GM18520 (cell line): ENCODE results near the gene NOTCH3.

Source experiments
- ATAC-seq: cut with Tn5 transposase; IDR thresholded peaks from one replicate; pipeline ENCODE4 v1.9.1; 2021; ENCODE audit not compliant: unreplicated experiment

Gene NOTCH3

DNA sequence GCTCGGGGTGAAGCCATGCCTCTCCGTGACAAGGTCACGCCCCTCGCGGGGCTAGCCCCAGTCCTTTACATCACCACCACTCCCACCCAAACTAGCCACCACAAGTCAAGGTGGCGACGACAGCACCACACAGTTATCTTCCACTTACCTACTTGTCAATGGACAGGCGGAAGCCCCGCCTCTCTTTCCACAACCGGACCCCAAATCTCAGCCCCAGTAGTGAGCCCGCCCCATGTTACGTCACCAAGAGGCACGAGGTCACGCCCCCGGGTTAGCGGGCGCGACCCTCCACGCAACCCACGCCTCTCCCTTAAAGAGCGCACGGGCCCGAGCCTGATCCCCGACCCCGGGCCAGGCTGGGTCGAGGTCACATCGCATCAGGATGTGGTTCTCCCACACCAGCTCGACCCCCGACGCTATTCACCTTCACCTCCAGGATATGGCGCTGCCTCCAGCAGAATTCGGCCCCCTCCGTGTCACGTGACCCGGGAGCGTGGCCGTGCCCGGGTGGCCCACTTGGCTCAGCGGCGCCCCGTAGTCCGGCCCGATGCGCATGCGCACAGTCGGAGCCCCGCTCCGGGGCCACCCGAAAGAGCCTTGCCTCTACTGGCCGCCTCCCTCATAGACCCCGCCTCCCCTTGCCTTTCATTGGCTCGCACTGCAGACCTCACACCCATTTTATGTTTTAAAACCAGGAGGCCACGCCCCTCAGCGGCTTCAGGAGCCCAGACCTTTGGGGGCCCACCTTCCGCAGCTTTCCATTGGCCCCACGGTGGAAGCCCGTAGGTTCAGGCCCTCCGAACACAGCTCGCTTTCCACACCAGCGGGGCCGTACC is 75.3 kb downstream of the NOTCH3 start:
- ATAC-seq, result peak; percentile 83

DNA sequence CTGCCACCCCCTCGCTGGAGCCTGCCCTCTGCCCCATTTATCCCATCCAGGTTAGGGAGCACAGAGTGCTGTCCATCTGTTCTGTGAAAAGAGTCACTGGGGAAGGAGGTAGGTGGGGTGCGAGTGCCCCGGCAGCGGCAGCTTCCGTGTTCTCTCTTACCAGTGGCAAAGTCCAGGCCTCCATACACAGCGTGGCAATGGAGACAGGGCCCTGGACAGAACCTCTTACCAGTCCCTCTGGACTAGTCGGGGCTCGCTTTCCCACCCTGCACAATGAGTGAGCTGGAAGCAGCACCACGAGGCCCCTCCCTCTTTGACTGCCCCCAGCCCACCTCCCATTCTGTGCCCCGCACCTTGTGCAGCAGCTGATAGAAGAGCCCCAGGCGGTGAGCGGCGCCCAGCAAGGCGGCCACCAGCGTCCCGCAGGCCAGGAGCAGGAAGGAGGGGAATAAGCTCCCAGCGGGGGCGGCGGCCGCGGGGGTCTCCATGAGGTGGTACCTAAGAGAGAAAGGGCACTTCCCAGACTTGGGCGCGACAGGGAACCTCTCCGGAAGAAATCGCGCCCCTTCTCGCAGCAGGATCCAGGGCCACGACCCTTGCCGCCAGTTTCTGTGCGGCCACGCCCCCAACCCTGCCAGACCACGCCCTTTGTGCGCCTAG is 76.1 kb downstream of the NOTCH3 start:
- ATAC-seq, result no peak

- ATAC-seq, result no peak
Measured at GRCh38 chr19:15123900-15124299, 76.9 kb downstream of the NOTCH3 start.

DNA sequence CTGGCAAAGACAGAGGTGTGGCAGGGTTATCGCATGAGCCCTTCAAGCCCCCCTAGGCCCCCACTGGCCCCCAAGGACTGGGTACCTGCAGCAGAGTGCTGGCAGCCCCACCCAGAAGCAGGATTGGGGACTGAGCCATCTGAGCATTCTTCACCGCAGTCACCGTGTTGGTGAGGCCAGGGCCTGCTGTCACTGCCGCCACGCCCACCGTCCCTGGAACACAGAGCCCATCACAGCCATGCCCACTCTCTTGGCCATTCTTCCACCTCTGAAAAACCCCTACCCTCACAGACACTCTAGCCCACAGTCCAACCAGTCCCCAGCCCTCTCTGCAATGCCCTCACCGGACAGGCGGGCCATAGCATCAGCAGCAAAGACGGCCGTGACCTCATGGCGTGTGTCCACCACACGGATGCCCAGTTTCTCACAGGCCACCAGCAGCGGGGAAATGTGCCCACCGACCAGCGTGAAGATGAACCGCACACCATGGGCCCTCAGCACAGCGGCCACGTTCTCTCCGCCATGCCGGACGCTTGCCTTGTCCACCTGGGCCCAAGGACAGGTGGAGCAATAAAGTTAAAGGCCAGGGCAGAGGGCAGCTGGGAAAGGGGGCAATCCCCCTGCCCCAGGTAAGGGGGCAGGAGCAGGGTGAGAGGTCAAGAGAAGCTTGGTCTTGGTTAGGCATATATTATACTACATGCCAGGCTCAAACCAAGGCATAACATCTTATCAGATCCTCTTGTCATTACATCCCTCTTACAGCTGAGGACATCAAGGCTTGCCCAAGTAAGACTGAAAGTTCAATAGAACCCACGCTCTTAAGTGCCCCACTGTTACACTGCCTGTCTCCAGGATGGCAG is 77.5 kb downstream of the NOTCH3 start:
- ATAC-seq, result no peak

GRCh38 chr19:15122331-15123030 is 78.3 kb downstream of the NOTCH3 start:
- no peak for ATAC-seq

GRCh38 chr19:15120135-15121026 is 80.4 kb downstream of the NOTCH3 start:
- ATAC-seq, result no peak

DNA sequence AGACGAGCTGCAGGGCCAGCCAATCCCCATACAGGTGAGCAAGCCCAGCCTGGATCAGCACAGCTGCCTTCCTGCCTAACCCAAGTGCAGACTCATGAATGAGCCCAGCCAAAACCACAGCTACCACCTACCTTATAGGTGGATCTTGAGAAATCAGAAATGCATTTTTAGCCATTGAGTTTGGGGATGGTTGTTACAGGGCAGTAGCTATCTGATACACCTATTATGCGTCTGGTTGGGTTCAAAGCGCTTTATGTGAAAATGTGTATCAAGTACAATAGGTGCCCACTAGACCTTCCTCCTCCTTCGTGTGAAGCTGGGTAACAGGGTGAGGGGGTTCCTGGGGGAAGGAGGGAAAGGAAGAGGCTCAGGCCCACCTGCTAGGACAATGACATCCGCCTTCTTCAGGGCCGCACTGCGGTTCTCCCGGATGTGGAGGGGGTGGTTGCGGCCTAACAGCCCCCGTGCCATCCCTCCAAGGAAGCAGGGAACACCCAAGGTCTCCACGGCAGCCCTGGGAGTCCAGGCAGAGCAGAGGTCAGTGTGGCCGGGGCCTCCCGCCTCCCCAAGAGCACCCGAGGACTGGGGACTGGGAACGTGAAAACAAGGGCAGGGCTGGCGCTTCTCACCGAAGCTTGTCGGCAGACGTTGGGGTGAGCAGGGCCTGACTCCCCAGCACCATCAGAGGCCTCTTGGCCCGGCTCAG is 81.9 kb downstream of the NOTCH3 start:
- ATAC-seq, result no peak

DNA sequence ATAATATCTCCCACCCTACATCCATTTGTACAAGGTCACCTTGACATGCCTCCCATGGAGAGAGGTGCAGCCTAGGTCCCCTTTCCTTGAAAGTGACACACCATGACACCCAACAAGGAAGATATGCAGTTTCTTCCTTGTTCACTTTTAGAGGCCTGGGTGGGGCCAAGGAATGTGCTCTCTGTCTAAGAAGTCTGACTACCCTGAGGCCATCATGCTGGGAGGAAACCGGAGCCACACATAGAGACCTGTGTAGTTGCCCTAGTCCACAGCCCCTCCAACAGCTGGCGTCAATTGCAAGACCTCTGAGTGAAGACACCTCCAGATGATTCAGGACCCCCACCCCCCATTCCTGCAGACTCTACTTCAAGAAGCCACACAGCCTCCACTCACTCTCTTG is 82.5 kb downstream of the NOTCH3 start:
- ATAC-seq, result no peak

DNA sequence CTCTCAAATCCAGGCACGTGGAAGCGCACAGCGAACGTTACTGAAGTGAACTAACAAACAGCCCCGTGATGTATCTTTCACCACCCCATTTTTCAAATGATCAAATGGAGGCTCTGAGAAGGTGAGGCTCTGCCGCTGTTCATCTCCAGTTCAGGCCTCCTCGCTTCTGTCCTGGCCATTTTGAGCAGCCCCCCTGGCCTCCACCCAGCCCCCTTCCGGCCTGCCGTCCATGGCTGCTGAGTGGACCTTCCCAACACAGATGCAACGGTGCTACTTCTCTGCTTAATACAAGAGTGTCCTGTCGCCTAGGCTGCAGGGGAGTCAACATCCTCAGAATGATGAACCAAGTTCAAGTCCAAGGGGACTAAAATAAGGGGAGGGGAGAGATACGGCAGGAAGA is 83.9 kb downstream of the NOTCH3 start:
- no peak for ATAC-seq

DNA sequence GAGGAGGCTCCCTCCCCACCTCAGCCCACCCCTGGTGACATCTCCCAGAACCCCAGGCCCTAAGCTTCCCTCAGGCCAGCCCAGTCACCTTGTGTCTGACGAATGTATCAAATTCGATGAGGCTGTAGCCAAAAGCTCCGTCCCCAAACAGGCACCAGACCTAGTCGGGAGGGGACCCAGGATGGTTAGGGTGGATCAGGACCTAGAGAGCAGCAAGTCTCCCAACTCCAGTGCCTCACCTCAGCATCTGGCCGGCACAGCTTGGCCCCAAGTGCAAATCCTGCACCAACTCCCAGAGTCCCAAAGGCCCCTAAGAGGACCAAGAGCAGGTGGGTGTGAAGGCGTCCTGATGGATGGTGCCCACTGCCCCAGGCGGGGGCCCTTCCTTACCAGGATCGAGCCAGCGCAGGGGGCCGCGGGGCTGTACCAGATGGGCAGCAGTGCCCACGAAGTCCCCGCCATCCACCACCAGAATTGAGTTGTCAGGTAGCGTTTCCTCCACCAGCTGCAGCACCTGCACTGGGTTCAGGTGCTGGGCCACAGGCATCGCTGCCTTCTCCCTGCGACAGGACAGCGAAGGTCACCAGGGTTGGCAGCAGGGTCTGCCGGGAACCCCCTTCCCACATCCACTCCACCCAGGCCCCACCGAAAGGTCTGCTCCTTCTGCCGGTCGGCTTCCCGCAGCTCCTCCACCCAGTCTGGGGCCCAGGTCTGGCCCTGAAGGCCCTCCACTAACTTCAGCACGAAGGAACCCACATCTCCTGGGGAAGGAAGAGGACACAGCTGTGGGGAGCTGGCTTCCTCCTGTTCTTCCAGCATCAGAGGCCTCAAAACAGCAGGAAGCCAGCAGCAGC is 84.8 kb downstream of the NOTCH3 start:
- no peak for ATAC-seq

- no peak for ATAC-seq
Measured at GRCh38 chr19:15115080-15115479, 85.7 kb downstream of the NOTCH3 start.

- ATAC-seq, result no peak
Measured at GRCh38 chr19:15114153-15114540, 86.6 kb downstream of the NOTCH3 start.

GRCh38 chr19:15113245-15114152 is 87.3 kb downstream of the NOTCH3 start:
- no peak for ATAC-seq

DNA sequence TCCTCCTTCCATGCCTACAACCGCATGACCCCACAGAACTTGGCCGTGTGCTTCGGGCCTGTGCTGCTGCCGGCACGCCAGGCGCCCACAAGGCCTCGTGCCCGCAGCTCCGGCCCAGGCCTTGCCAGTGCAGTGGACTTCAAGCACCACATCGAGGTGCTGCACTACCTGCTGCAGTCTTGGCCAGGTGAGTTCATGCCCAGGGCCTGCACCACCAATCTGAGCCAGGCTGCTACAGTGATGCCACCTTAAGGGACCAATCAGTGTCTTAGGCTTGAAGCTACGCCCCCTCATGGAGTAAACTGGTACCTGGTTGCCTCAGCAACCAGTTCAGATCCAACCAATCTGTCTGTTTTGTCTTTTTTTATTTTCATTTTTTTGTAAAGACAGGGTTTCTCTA is 88.4 kb downstream of the NOTCH3 start:
- ATAC-seq, result no peak

DNA sequence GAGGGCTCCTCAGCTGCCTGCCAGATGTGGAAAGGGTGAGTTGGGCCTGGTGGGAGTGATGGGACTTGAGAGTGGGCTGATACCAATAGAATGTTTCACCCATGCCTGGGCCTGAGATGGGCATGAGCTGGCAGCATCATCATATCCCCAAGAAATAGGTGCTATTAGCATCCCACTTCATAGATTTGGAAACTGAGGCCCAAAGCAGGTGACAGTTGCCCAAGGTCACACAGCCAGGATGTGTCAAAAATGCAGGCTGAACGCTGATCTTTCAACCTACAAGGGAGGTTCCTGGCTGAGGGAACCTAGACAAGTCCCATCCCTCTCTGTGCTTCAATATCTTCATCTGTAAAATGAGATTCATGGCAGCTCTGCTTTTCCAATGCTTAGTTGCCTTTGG is 89.0 kb downstream of the NOTCH3 start:
- no peak for ATAC-seq

GRCh38 chr19:15110418-15110815 is 90.4 kb downstream of the NOTCH3 start:
- no peak for ATAC-seq

DNA sequence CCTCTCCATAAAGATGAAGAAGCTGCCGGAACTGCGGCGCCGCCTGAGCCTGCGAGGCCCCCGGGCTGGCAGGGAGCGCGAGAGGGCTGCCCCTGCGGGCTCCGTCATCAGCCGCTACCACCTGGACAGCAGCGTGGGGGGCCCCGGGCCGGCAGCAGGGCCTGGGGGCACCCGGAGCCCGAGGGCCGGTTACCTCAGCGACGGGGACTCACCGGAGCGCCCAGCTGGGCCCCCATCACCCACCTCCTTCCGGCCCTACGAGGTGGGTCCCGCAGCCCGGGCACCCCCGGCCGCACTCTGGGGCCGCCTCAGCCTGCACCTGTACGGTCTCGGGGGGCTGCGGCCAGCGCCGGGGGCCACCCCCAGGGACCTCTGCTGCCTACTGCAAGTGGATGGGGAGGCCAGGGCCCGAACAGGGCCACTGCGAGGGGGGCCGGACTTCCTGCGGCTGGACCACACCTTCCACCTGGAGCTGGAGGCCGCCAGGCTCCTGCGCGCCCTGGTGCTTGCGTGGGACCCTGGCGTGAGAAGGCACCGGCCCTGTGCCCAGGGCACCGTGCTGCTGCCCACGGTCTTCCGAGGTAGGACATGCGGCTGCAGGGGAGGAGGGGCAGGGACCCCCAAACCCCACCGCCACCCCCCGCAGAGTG is 90.9 kb downstream of the NOTCH3 start:
- ATAC-seq, result no peak
